NB4 (cell line): ENCODE data around the gene CCDC60.

ENCODE experiments used
- DNase-seq: peaks from one replicate; pipeline ENCODE4 v3.0.0; 2010; ENCODE audit warnings: low read depth
- H3K4me3 ChIP-seq: one replicate; pipeline ENCODE4 v1.5.1; 2011; ENCODE audit warnings: mild to moderate bottlenecking, low read depth, low read length, moderate library complexity
- MAX ChIP-seq: IDR thresholded peaks from 2 replicates; pipeline ENCODE4 v1.6.1; 2011; ENCODE audit warnings: low read depth, low read length
- MYC ChIP-seq: IDR thresholded peaks from 2 replicates; pipeline ENCODE4 v1.6.1; 2011; ENCODE audit warnings: low read depth, low read length
- POLR2A ChIP-seq: IDR thresholded peaks from 2 replicates; pipeline ENCODE4 v1.6.1; 2011; ENCODE audit warnings: mild to moderate bottlenecking; ENCODE audit not compliant: insufficient read length; ENCODE audit errors: extremely low read depth
- TF ChIP-seq, protein P1 (sequence below): IDR thresholded peaks from one replicate; pipeline ENCODE4 v1.5.1; 2012; ENCODE audit warnings: low read depth, low read length

CCDC60 gene

DNA sequence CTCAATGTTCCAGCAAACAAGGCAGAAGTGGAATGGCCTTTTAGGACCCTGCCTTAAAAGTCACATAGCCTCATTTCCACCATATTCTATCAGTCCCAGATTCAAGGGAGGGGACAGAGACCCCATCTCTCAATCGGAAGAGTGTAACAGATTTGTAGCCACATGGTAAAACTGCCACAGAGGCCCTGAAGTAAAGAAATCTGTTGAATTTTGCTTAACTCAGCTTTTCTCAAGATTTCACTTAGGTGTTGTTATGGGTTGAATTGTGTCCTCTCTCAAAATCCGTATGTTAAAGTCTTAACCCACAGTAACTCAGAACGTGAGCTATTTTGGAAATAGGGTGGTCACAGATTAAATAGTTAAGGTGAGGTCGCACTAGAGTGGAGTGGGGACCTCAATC is 22.7 kb upstream of the CCDC60 start:
- DNase-seq = no peak
- H3K4me3 ChIP-seq = no peak overlapping the region
- no peak for TF ChIP-seq MYC
- no peak for TF ChIP-seq MAX
- TF ChIP-seq, protein P1, sequence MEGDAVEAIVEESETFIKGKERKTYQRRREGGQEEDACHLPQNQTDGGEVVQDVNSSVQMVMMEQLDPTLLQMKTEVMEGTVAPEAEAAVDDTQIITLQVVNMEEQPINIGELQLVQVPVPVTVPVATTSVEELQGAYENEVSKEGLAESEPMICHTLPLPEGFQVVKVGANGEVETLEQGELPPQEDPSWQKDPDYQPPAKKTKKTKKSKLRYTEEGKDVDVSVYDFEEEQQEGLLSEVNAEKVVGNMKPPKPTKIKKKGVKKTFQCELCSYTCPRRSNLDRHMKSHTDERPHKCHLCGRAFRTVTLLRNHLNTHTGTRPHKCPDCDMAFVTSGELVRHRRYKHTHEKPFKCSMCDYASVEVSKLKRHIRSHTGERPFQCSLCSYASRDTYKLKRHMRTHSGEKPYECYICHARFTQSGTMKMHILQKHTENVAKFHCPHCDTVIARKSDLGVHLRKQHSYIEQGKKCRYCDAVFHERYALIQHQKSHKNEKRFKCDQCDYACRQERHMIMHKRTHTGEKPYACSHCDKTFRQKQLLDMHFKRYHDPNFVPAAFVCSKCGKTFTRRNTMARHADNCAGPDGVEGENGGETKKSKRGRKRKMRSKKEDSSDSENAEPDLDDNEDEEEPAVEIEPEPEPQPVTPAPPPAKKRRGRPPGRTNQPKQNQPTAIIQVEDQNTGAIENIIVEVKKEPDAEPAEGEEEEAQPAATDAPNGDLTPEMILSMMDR = no peak
- TF ChIP-seq POLR2A = no peak

- DNase-seq = no peak
- no peak for TF ChIP-seq MAX
- TF ChIP-seq, protein P1 = no peak
- H3K4me3 ChIP-seq = no peak overlapping the region
Measured at GRCh38 chr12:119312904-119313303, 21.6 kb upstream of the CCDC60 start.

DNA sequence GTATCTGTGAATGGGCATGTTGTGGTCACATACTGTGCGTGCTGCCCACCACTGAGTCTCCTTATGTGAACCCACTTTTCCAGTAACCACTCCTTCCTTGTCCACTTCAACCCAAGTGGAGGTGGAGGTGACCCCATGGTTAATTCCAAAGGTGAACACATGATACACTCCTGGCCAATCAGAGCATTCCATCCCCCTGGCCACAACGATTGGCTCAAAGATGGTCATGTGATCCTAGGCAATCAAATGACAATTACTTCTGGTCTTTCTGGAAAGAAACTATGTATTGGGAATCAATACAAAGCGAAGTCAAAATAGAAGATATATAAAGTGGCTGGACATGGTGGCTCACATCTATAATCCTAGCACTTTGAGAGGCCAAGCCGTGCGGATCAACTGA is 20.2 kb upstream of the CCDC60 start:
- TF ChIP-seq POLR2A = no peak
- no peak for TF ChIP-seq MAX
- TF ChIP-seq, protein P1 = no peak
- no peak for TF ChIP-seq MYC

DNA sequence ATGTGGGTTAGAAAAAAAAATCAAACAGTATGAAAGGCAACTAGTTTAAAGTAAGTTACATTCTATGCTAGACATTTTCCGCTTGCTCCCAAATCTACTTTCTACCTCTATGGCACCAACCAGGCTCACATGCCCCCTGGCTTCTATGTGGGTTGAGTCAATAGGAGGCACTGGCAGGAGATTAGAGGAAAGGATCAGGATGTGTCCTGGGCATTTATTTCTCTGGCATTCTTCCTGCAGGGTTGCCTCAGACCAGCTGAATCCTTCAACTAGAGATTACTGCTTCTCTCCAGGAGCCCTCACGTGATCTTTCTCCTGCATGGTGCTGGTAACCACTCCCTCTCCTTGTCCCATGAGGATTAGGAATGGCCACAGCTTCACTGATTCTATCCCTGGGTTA is 14.9 kb upstream of the CCDC60 start:
- H3K4me3 ChIP-seq = no peak overlapping the region
- DNase-seq = no peak
- no peak for TF ChIP-seq MYC
- TF ChIP-seq, protein P1 = no peak
- TF ChIP-seq POLR2A = no peak
- TF ChIP-seq MAX = no peak

More for the DNA sequence above, 20.2 kb upstream of the CCDC60 start:
- no peak for DNase-seq
- H3K4me3 ChIP-seq = no peak overlapping the region

DNA sequence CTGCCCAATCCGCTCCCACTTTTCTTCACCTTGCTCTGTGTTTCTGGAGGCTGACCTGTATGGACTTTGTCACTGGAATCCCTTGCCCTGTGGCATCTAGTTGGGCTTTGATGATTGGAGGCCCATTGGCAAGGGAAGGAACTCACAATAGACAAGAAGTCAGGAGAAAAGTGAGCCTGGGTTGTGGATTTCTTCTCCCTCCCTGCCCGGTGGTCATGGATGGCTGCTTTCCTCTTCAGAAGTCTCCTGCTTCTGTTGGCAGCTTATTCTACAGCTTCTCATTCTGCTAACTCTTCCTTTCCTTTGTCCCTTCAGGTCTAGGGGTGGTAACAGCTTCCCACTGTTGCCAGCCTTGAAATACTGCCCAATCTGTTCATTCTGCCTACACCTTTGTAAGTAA is 13.9 kb upstream of the CCDC60 start:
- no peak for DNase-seq
- TF ChIP-seq MAX (no peak), MYC (no peak), POLR2A (no peak)
- TF ChIP-seq, protein P1 = no peak
- H3K4me3 ChIP-seq = no peak overlapping the region

DNA sequence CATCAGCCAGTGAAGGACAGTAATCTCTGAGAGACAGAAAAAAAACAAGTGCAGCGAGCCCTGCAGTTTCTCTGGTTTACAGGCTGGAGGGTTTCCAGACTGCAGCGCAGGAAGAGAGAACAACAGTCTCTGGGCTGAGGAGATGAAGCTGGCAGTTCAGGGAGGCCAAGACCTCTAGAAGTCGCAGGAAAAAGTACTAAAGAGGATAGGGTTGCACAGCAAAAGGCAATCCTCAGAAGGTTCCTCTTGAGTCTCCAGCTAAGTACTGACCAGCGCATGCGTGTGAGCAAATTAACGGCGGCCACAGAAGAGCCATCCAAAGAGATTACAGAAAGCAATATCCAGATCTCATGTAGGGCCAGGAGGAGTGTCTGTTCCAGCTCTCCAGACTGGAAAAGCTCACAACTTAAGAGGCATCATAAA is 12.2 kb upstream of the CCDC60 start:
- H3K4me3 ChIP-seq = no peak overlapping the region
- TF ChIP-seq POLR2A = no peak
- no peak for TF ChIP-seq MAX
- TF ChIP-seq, protein P1 = no peak
- no peak for DNase-seq
